ENCODE results near the gene DNAJC15. TPM values are rescaled to one million over a fixed set of nuclear protein-coding genes. Genes with fewer than 3 reads are reported as not detected.

Gene DNAJC15
- polyA plus RNA-seq, 1 donor (not counting 4 experiments of a cell fraction or from before 2014, with no cell fraction given), result 38.5 TPM

DNA sequence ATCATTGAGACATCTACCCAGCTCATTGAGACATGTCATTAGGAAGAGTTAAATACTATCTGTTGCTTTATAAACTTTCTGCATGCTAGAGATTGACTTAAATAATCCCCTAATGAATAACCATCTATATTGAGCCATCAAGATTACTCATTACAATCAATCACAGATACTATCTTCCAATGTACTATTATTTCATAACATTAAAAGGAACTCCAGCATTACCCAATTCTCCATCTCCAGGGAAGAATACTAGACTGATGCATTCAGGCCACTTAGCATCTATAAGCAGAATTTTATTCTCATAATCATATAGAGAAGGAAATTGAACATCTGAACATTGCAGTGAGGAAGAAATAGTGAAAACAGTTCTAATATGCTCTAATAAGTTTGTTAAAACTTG, 39.4 kb upstream of the DNAJC15 start:
- dilution Hi-C loops (cut with MboI; ENCODE audit: extremely low pct_ligation_motif_present, low sequenced_read_pairs), result no loop called here
- Histone ChIP-seq H3K4me3 (ENCODE audit: control insufficient read depth in 2 of 3, extremely low read depth in 1 of 3, insufficient read depth in 2 of 3, low read depth in 1 of 3, low read length in 3 of 3) (no peak overlapping the region), H3K9ac (ENCODE audit: control insufficient read depth, extremely low read depth, insufficient read depth, low read length) (no peak overlapping the region), H2AFZ (ENCODE audit: control insufficient read depth, low read length) (no peak overlapping the region), H3K27me3 (ENCODE audit: control insufficient read depth, extremely low read depth, insufficient read depth, low read length) (no peaks in the 10 kb centered on the region), H3K9me1 (ENCODE audit: control insufficient read depth, extremely low read depth, insufficient read depth, low read length) (no peaks in the 10 kb centered on the region), H3K4me2 (ENCODE audit: control insufficient read depth, extremely low read depth, insufficient read depth, low read depth, low read length) (no peak overlapping the region), H3K9me3 (ENCODE audit: control insufficient read depth, low read depth, low read length) (no peaks in the 10 kb centered on the region), H3K79me2 (ENCODE audit: control insufficient read depth, insufficient read depth, low read length) (no peaks in the 10 kb centered on the region), H3K36me3 (ENCODE audit: control insufficient read depth in 2 of 2, extremely low read depth in 1 of 2, insufficient read depth in 2 of 2, low read length in 2 of 2) (peaks cover 0 to 2% of the 10 kb centered on the region in 2 experiments), H4K20me1 (ENCODE audit: control insufficient read depth, extremely low read depth, insufficient read depth, low read length) (no peaks in the 10 kb centered on the region), H3K4me1 (ENCODE audit: control insufficient read depth, extremely low read depth, insufficient read depth, low read length) (peaks cover 27% of the 10 kb centered on the region), H3K27ac (ENCODE audit: control insufficient read depth, insufficient read depth, low read length) (no peak overlapping the region)
- DNase-seq (ENCODE audit: low read depth, low spot score) (no peak), FAIRE-seq (no peak)
- TF ChIP-seq EZH2 (IDR thresholded peaks at IDR 0.05; ENCODE audit: low read length), result no peak
- TF ChIP-seq, protein P1, sequence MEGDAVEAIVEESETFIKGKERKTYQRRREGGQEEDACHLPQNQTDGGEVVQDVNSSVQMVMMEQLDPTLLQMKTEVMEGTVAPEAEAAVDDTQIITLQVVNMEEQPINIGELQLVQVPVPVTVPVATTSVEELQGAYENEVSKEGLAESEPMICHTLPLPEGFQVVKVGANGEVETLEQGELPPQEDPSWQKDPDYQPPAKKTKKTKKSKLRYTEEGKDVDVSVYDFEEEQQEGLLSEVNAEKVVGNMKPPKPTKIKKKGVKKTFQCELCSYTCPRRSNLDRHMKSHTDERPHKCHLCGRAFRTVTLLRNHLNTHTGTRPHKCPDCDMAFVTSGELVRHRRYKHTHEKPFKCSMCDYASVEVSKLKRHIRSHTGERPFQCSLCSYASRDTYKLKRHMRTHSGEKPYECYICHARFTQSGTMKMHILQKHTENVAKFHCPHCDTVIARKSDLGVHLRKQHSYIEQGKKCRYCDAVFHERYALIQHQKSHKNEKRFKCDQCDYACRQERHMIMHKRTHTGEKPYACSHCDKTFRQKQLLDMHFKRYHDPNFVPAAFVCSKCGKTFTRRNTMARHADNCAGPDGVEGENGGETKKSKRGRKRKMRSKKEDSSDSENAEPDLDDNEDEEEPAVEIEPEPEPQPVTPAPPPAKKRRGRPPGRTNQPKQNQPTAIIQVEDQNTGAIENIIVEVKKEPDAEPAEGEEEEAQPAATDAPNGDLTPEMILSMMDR (optimal IDR thresholded peaks at IDR 0.05 in 1 of 3, IDR thresholded peaks at IDR 0.05 in 1 of 3, conservative IDR thresholded peaks at IDR 0.05 in 1 of 3; ENCODE audit: extremely low read depth in 1 of 3, insufficient read depth in 2 of 3, low read length in 3 of 3), result no peak

DNA sequence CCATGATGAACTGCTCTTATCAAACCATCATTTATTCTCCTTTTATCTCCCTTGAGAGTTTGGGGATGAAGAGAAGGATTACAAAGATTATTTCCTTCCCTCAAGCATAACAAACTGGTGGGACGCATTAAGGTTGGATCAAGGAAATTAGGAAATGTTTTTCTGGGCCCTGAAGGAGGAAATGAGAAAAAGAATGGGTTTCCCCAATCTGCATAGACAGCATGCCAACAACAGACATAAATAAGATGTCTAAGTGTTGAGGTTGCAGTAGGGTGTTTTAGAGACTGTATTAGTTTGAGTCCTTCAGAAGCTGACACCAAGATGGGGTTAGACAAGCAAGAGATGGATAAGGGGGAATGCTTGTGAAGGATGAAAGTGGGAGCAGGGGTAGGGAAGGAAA, 38.7 kb upstream of the DNAJC15 start:
- H3K27ac ChIP-seq (ENCODE audit: control insufficient read depth, insufficient read depth, low read length), result no peak overlapping the region
- H4K20me1 ChIP-seq (ENCODE audit: control insufficient read depth, extremely low read depth, insufficient read depth, low read length), result no peaks in the 10 kb centered on the region
- no peaks in the 10 kb centered on the region for H3K27me3 ChIP-seq (ENCODE audit: control insufficient read depth, extremely low read depth, insufficient read depth, low read length)
- H3K79me2 ChIP-seq (ENCODE audit: control insufficient read depth, insufficient read depth, low read length), result no peaks in the 10 kb centered on the region
- no peak overlapping the region for H3K4me2 ChIP-seq (ENCODE audit: control insufficient read depth, extremely low read depth, insufficient read depth, low read depth, low read length)
- dilution Hi-C loops (cut with MboI; ENCODE audit: extremely low pct_ligation_motif_present, low sequenced_read_pairs), result no loop called here
- peaks cover 0 to 2% of the 10 kb centered on the region in 2 experiments for H3K36me3 ChIP-seq (ENCODE audit: control insufficient read depth in 2 of 2, extremely low read depth in 1 of 2, insufficient read depth in 2 of 2, low read length in 2 of 2)
- H3K9me1 ChIP-seq (ENCODE audit: control insufficient read depth, extremely low read depth, insufficient read depth, low read length), result no peaks in the 10 kb centered on the region
- TF ChIP-seq, protein P1 (optimal IDR thresholded peaks at IDR 0.05 in 1 of 3, IDR thresholded peaks at IDR 0.05 in 1 of 3, conservative IDR thresholded peaks at IDR 0.05 in 1 of 3; ENCODE audit: extremely low read depth in 1 of 3, insufficient read depth in 2 of 3, low read length in 3 of 3), result no peak
- no peaks in the 10 kb centered on the region for H3K9me3 ChIP-seq (ENCODE audit: control insufficient read depth, low read depth, low read length)
- peaks cover 27% of the 10 kb centered on the region for H3K4me1 ChIP-seq (ENCODE audit: control insufficient read depth, extremely low read depth, insufficient read depth, low read length)
- FAIRE-seq (no peak), DNase-seq (ENCODE audit: low read depth, low spot score) (no peak)
- no peak overlapping the region for H3K9ac ChIP-seq (ENCODE audit: control insufficient read depth, extremely low read depth, insufficient read depth, low read length)
- H3K4me3 ChIP-seq (ENCODE audit: control insufficient read depth in 2 of 3, extremely low read depth in 1 of 3, insufficient read depth in 2 of 3, low read depth in 1 of 3, low read length in 3 of 3), result no peak overlapping the region
- H2AFZ ChIP-seq (ENCODE audit: control insufficient read depth, low read length), result no peak overlapping the region

Data from keratinocyte (primary cell).